ENCODE data around the gene SP2.

GRCh38 chr17:47929218-47930000 is 33.4 kb downstream of the SP2 start:
- TF ChIP-seq POLR2A (IDR thresholded peaks at IDR 0.05) (no peak), CTCF (IDR thresholded peaks at IDR 0.05) (no peak)
